ENCODE data around the gene GPANK1. TPM values are rescaled to one million over a fixed set of nuclear protein-coding genes. Genes with fewer than 3 reads are reported as not detected.

The GPANK1 gene
- total RNA-seq, 1 donor from 2014 or later, result 31.4 TPM

GRCh38 chr6:31691564-31692108 lies 26.8 kb upstream of the GPANK1 start:
- intact Hi-C loops (cut with micrococcal nuclease), result no loop called here

- intact Hi-C loops (cut with micrococcal nuclease), result no loop called here
Measured at GRCh38 chr6:31691078-31691463, 26.3 kb upstream of the GPANK1 start.

GRCh38 chr6:31690231-31691077 lies 25.7 kb upstream of the GPANK1 start:
- intact Hi-C loops (cut with micrococcal nuclease), result no loop called here

GRCh38 chr6:31689249-31690110 lies 24.7 kb upstream of the GPANK1 start:
- intact Hi-C loops (cut with micrococcal nuclease), result no loop called here

- intact Hi-C loops (cut with micrococcal nuclease), result no loop called here
Measured at GRCh38 chr6:31687860-31688693, 23.3 kb upstream of the GPANK1 start.

- intact Hi-C loops (cut with micrococcal nuclease), result no loop called here
Measured at GRCh38 chr6:31687321-31687720, 22.5 kb upstream of the GPANK1 start.

GRCh38 chr6:31686483-31686882 lies 21.7 kb upstream of the GPANK1 start:
- intact Hi-C loops (cut with micrococcal nuclease), result no loop called here

- intact Hi-C loops (cut with micrococcal nuclease), result no loop called here
Measured at GRCh38 chr6:31683591-31683990, 18.8 kb upstream of the GPANK1 start.

- intact Hi-C loops (cut with micrococcal nuclease), result loop anchor here (2.0 kb wide), 2 partner anchors 48 to 150 kb away; partner anchors contain the start of gene DDAH2
Measured at GRCh38 chr6:31681135-31681671, 16.4 kb upstream of the GPANK1 start.

GRCh38 chr6:31680226-31681134 lies 15.7 kb upstream of the GPANK1 start, which contains the start of gene LY6G5C:
TSS of gene LY6G5C (minus strand) at chr6:31681067. CDS start at chr6:31680373, 694 bp downstream.
- intact Hi-C loops (cut with micrococcal nuclease), result loop anchor here (2.0 kb wide), 2 partner anchors 48 to 150 kb away; partner anchors contain the start of gene DDAH2

- intact Hi-C loops (cut with micrococcal nuclease), result loop anchor here (2.0 kb wide), 1 partner anchor 25 kb away; the partner anchor contains the start of gene ABHD16A
Measured at GRCh38 chr6:31677955-31678354, 13.2 kb upstream of the GPANK1 start.

- intact Hi-C loops (cut with micrococcal nuclease), result loop anchor here (2.0 kb wide), 1 partner anchor 26 kb away; the partner anchor contains the start of gene ABHD16A
Measured at GRCh38 chr6:31676904-31677303, 12.1 kb upstream of the GPANK1 start.

GRCh38 chr6:31676322-31676903 lies 11.6 kb upstream of the GPANK1 start:
- intact Hi-C loops (cut with micrococcal nuclease), result loop anchor here (2.0 kb wide), 1 partner anchor 26 kb away; the partner anchor contains the start of gene ABHD16A

- intact Hi-C loops (cut with micrococcal nuclease), result loop anchor here (5.0 to 10.0 kb wide), 3 partner anchors 128 to 505 kb away; partner anchors contain the start of genes AGPAT1, NELFE, RNF5 and SKIC2
Measured at GRCh38 chr6:31669676-31670075, 4.9 kb upstream of the GPANK1 start, which contains the start of gene LY6G5B. TSS of gene LY6G5B (plus strand) at chr6:31669976. CDS start at chr6:31670951, 975 bp downstream.

GRCh38 chr6:31666337-31666965 lies 1.7 kb upstream of the GPANK1 start:
- intact Hi-C loops (cut with micrococcal nuclease), result loop anchor here (5.0 to 10.0 kb wide), 3 partner anchors 131 to 508 kb away; partner anchors contain the start of genes AGPAT1, NELFE, RNF5 and SKIC2

GRCh38 chr6:31665501-31666336 lies 922 bp upstream of the GPANK1 start, which contains the start of gene CSNK2B:
TSS of gene CSNK2B (plus strand) at chr6:31666080. CDS start at chr6:31666832, 752 bp downstream.
- intact Hi-C loops (cut with micrococcal nuclease), result loop anchor here (1.0 to 10.0 kb wide), 11 partner anchors 13 to 509 kb away; partner anchors contain the start of genes AGPAT1, ATP6V1G2, BAG6 and NELFE
